GM19438 (cell line): Measurements from ENCODE around the gene MAGI1.

ENCODE experiments used
- ATAC-seq: cut with Tn5 transposase; IDR thresholded peaks from one replicate; pipeline ENCODE4 v1.9.1; 2021; ENCODE audit warnings: low read depth; ENCODE audit not compliant: unreplicated experiment

The MAGI1 gene

DNA sequence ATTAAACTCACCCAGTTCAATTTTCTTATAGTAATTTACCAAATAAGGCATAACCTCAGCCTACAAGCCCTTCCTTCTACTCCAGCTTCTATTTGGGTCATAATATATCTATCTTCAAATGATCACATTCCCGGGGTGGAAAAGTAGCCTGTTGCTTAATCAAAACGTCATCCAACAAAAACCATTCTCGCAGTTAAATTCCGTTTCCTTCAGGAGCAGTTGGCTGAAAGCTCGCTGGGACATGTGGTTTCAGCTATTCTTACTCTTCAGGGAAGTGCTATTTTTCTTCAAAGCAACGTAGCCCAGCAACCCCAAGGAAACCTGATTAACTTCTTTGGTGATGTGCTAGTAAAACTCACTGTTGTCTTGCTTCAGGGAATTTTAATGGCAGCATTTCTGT, 59.6 kb downstream of the MAGI1 start:
- no peak for ATAC-seq

GRCh38 chr3:65978116-65978515, 60.6 kb downstream of the MAGI1 start:
- ATAC-seq = no peak

- no peak for ATAC-seq
Measured at GRCh38 chr3:65975032-65975431, 63.7 kb downstream of the MAGI1 start.

DNA sequence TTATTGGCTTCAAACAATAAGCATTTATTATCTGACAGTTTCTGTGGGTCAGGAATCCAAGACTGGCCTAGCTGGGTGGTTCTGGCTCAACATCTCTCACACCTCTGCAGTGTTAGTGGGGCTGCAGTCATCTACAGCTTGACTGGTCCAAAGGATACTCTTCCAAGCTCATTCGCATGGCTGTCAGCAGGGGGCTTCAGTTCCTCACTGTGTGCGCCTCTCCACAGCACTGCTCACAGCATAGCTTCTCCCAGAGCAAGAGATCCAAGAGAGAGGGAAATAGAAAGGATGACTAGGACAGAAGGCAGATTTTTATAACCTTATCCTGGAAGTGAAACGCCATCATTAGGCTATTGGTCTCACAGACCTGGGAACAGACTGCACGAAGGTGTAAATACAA, 64.2 kb downstream of the MAGI1 start:
- ATAC-seq = no peak

DNA sequence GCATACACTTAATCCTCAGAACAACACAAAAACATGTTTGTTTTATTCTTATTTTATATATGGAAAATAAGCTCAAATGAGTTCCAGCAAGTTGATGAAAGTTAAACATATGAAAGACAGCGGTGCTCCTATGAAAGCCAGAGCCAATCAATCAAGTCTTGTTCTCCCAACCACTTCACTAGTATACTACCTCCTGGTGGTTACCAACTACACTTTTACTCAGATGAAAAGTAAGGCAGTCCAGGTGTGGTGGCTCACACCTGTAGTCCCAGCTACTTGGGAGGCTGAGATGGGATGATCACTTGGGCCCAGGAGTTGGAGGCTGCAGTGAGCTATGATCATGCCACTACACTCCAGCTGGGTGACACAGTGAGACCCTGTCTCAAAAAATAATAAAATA, 66.0 kb downstream of the MAGI1 start:
- no peak for ATAC-seq

GRCh38 chr3:65971293-65972252, 67.1 kb downstream of the MAGI1 start:
- ATAC-seq = no peak

DNA sequence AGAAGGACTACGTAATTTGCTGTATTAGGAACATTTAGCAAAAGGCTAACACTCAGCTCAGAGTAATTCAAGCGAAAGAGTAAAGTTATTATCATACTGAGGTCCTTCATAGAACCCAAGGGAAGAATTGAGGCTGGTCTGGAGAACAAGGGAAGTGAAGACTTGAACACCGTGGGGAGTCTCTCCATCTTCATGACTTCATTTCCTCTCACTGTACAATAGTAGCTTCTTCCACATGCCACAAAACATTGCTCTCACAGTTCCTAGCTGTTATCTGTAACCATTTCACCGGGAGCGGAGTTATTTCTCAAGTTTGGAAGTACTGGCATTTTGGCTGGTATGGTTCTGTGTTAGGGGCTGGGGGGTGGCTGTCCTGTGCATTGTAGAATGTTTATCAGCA, 69.7 kb downstream of the MAGI1 start:
- no peak for ATAC-seq

DNA sequence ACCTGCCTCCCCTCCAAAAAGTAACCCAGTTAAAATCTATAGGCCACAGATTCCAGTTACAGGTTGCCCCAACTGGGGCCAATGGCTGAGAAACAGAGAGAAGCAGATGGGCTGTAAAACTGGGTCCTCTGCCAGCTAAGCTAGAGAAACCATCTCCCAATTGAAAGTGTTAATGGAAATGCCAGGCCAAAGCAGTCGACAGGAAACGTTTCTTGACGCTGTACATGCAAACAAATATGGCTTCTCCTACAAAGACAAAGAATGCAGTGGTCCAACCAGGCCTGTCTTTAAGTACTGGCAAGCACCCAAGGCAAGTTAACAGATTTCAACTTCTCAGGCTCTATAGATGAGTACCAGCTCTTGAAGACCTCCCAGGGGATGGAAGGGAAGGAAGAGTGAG, 71.3 kb downstream of the MAGI1 start:
- ATAC-seq = no peak

GRCh38 chr3:65964838-65965237, 73.9 kb downstream of the MAGI1 start:
- ATAC-seq = no peak

- peak; percentile 95 for ATAC-seq
Measured at GRCh38 chr3:65963787-65964677, 74.7 kb downstream of the MAGI1 start.

GRCh38 chr3:65961733-65962132, 77.0 kb downstream of the MAGI1 start:
- no peak for ATAC-seq

DNA sequence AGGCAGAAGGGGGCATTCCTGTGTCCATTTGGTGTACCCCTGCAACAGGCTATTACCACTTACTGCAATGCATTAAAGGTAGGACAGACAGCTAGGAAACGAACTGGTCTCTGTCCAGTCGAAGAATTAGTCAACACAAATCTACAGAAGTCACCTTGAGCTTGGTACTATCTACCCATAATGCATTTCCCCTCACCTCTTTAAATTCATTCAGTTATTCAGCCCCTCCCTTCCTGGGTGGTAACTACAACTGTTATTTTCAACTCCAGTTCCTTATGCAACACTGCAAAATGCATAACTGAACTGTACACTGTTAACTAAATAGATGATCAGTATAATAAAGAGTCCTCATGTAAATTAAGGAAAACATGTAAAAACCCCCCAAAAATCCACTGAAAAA, 77.6 kb downstream of the MAGI1 start:
- no peak for ATAC-seq

- no peak for ATAC-seq
Measured at GRCh38 chr3:65960087-65960486, 78.6 kb downstream of the MAGI1 start.

DNA sequence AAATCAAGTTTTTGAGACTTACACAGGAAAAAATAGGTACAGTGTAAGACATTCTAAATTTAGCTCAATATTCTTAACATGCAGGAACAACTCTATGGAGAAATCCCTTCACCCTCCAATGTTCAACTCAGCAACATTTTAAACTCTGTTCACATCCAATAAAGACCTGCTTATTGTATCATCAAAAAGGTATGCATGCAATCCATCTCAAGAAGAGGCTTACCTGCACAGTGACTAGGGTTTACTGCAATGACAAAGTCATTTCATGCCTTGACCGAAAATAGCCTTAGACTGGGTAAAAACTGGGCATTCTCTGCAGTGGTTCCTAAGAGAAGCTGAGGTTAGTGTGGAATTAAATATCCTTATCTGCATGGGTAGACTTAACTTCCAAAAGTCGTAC, 80.5 kb downstream of the MAGI1 start:
- ATAC-seq = no peak

DNA sequence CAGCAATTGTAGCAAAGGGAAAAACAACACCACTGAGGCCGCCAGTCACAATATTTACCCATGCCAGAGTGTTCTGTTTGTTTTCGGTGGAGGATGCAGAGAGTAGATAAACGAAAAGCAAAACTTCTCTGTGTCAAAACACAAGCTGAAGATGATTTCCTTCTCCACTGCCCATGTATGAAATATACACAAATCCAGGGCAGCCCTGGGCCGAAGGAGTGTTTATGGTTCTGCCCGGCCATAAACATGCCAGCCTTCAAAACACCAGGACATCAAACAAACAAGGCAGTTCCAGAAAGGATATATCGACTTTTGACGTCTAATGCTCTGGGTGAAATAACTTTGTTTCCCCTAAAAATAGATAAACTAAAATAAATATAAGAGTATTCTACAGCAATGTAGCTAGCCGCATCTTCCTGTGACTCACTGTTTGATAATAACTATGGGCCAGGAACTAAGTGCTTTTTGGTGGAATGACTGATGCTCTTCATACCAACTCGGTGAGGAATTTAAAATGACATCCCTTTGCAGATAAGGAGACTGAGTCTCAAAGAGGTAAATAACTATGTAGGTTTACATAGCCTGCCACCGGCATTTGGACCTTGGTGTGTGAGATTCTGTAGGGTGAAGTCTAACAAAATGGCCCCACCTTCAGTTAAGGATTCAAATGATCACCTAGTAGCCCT, 82.8 kb downstream of the MAGI1 start:
- no peak for ATAC-seq

DNA sequence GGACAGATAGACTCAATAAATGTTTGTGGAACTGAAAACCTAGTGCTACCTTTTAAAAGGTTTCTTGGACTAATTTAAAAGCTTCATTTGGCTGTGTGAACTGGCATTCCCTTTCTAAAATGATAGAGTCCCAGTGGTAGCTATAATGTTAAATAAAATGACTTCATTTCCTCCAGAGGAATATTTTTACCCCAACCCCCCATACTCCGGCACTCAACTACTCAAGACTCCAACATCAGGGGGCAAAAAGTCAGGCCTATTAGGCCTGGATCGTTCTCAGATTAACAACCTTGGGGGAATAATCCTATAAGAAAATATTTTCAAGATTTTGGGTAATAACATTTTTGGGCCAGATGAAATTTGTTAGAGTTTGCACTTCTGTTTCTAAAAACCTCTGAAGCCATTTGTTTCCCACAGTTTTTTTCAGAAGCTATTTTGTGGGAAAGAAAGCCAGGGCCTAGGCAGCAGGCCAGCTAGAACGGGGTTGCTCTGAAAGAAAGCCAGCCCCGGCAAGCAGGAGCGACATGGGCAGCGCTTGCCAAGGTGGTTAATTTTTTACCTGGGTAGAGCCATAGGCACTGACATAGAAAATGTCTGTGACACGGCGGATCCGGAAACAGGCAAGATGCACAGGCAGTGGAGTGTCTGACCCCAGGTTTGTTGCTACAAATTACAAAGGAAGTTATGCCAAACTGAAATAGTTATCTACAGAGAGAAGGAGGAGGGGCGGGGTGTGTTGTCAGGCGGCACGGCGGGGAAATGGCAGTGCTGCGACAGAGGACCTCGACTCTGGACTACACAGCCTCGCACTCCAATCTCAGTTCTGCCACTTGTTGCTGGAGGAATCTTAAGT, 84.6 kb downstream of the MAGI1 start:
- ATAC-seq = no peak

- ATAC-seq = no peak
Measured at GRCh38 chr3:65953301-65953812, 85.4 kb downstream of the MAGI1 start.

DNA sequence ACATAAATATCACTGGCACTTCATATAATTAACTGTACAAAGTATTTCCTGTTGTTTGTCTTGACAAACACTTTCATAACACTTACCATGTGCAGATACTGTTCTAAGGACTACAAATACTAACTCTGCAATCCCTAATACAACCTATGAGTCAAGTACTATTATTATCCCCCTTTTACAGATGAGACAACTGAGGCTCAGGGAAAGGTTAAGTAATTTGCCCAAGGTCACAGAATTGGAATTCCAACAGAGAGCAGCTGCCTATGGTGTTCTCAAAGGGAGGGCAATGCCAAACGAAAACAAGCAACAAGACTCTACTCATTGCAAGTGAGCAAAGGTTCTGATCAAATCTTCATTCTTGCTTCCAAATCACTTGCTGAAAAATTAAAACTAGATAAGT, 85.9 kb downstream of the MAGI1 start:
- no peak for ATAC-seq

DNA sequence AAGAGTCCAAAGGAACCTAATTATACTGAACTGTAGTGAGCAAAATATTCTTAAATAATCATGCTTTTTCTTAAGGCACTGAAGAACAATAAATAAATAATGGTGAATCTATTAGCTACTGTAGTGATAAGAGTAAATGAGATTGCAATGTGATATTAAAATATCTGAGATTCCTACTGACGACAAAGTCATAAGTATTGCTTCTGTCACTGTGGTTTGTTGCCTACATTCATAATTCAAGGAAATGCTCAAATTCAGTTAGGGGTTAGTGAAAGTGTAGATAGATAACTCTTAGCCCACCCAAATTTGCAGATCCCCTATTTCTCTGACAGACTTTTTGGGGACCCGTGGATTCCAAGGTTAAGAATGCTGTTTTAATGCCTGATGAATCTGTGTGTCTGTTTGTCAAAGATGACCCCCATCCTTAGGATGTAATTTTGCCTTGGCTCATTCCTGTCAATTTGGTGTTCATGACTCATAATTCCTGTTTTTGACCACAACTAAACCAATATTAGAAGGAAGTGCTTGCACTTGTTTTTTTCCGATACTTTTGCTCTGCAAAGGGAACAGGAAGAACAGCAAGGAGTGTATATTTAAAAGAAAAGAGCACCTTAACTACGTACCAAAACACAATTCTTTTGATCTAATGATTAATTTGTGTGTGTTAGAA, 86.7 kb downstream of the MAGI1 start:
- ATAC-seq = no peak
